Measurements from ENCODE around the gene SUPT6H. TPM values are rescaled to one million over a fixed set of nuclear protein-coding genes. Genes with fewer than 3 reads are reported as not detected.
A peak's percentile ranks its signal among the peaks of the same experiment; 100 is the strongest.

SUPT6H gene
- total and polyA plus RNA-seq, 2 donors (not counting 1 experiment from before 2014, with no cell fraction given), result 34.7 to 61.6 TPM

- peaks cover 2% of the 10 kb centered on the region for H4K20me1 ChIP-seq (ENCODE audit: control insufficient read depth, extremely low read depth, insufficient read depth, low read length)
- H3K4me1 ChIP-seq (ENCODE audit: control insufficient read depth, extremely low read depth, insufficient read depth, low read length), result peaks cover 3% of the 10 kb centered on the region
- TF ChIP-seq EZH2 (IDR thresholded peaks at IDR 0.05; ENCODE audit: low read length, missing control alignments), result no peak
- TF ChIP-seq CTCF (conservative IDR thresholded peaks at IDR 0.05 in 1 of 2, IDR thresholded peaks at IDR 0.05 in 1 of 2; ENCODE audit: low read depth in 1 of 2, low read length in 2 of 2), result no peak
- H3K27ac ChIP-seq (ENCODE audit: insufficient read depth, low read length), result no peak overlapping the region
- no peak overlapping the region for H3K4me2 ChIP-seq (ENCODE audit: extremely low read depth, insufficient read depth, low read length)
- H3K4me3 ChIP-seq (replicated peaks in 1 of 4; ENCODE audit: control extremely low read depth in 1 of 4, insufficient read depth in 1 of 4, low read depth in 3 of 4, low read length in 4 of 4), result no peak overlapping the region
- no peak overlapping the region for H2AFZ ChIP-seq (ENCODE audit: low read length)
- no peaks in the 10 kb centered on the region for H3K9me3 ChIP-seq (ENCODE audit: control insufficient read depth, insufficient read depth, low read depth, low read length)
- peaks cover 11% of the 10 kb centered on the region for H3K36me3 ChIP-seq (ENCODE audit: control insufficient read depth, insufficient read depth, low read length)
- peaks cover 59% of the 10 kb centered on the region for H3K79me2 ChIP-seq (ENCODE audit: control insufficient read depth, insufficient read depth, low read length)
- DNase-seq (ENCODE audit: low read depth in 2 of 2), result peak in 1 of 2 donors; percentile 18
- no peak overlapping the region for H3K9ac ChIP-seq (ENCODE audit: insufficient read depth, low read length)
- H3K27me3 ChIP-seq (ENCODE audit: control insufficient read depth, insufficient read depth, low read length), result no peaks in the 10 kb centered on the region
Measured at GRCh38 chr17:28667870-28668269, 5.9 kb downstream of the SUPT6H start.

GRCh38 chr17:28669918-28670317, 7.9 kb downstream of the SUPT6H start:
- no peak for TF ChIP-seq CTCF (conservative IDR thresholded peaks at IDR 0.05 in 1 of 2, IDR thresholded peaks at IDR 0.05 in 1 of 2; ENCODE audit: low read depth in 1 of 2, low read length in 2 of 2)
- TF ChIP-seq EZH2 (IDR thresholded peaks at IDR 0.05; ENCODE audit: low read length, missing control alignments), result no peak
- Histone ChIP-seq H3K9ac (ENCODE audit: insufficient read depth, low read length) (no peak overlapping the region), H3K27me3 (ENCODE audit: control insufficient read depth, insufficient read depth, low read length) (no peaks in the 10 kb centered on the region), H3K9me3 (ENCODE audit: control insufficient read depth, insufficient read depth, low read depth, low read length) (no peaks in the 10 kb centered on the region), H3K4me1 (ENCODE audit: control insufficient read depth, extremely low read depth, insufficient read depth, low read length) (no peaks in the 10 kb centered on the region), H3K79me2 (ENCODE audit: control insufficient read depth, insufficient read depth, low read length) (peaks cover 38% of the 10 kb centered on the region), H2AFZ (ENCODE audit: low read length) (no peak overlapping the region), H4K20me1 (ENCODE audit: control insufficient read depth, extremely low read depth, insufficient read depth, low read length) (peaks cover 2% of the 10 kb centered on the region), H3K4me2 (ENCODE audit: extremely low read depth, insufficient read depth, low read length) (no peak overlapping the region), H3K27ac (ENCODE audit: insufficient read depth, low read length) (no peak overlapping the region), H3K36me3 (ENCODE audit: control insufficient read depth, insufficient read depth, low read length) (peaks cover 19% of the 10 kb centered on the region), H3K4me3 (replicated peaks in 1 of 4; ENCODE audit: control extremely low read depth in 1 of 4, insufficient read depth in 1 of 4, low read depth in 3 of 4, low read length in 4 of 4) (no peak overlapping the region)
- DNase-seq (ENCODE audit: low read depth in 2 of 2), result no peak

- Histone ChIP-seq H3K27me3 (ENCODE audit: control insufficient read depth, insufficient read depth, low read length) (no peaks in the 10 kb centered on the region), H3K9me3 (ENCODE audit: control insufficient read depth, insufficient read depth, low read depth, low read length) (no peaks in the 10 kb centered on the region), H3K79me2 (ENCODE audit: control insufficient read depth, insufficient read depth, low read length) (peaks cover 2% of the 10 kb centered on the region), H3K4me1 (ENCODE audit: control insufficient read depth, extremely low read depth, insufficient read depth, low read length) (no peaks in the 10 kb centered on the region), H3K4me2 (ENCODE audit: extremely low read depth, insufficient read depth, low read length) (no peak overlapping the region), H3K27ac (ENCODE audit: insufficient read depth, low read length) (peak overlapping the region; percentile 6), H3K9ac (ENCODE audit: insufficient read depth, low read length) (no peak overlapping the region), H4K20me1 (ENCODE audit: control insufficient read depth, extremely low read depth, insufficient read depth, low read length) (no peaks in the 10 kb centered on the region), H3K4me3 (replicated peaks in 1 of 4; ENCODE audit: control extremely low read depth in 1 of 4, insufficient read depth in 1 of 4, low read depth in 3 of 4, low read length in 4 of 4) (no peak overlapping the region), H3K36me3 (ENCODE audit: control insufficient read depth, insufficient read depth, low read length) (peaks cover 37% of the 10 kb centered on the region), H2AFZ (ENCODE audit: low read length) (no peak overlapping the region)
- DNase-seq (ENCODE audit: low read depth in 2 of 2), result no peak
- TF ChIP-seq CTCF (conservative IDR thresholded peaks at IDR 0.05 in 1 of 2, IDR thresholded peaks at IDR 0.05 in 1 of 2; ENCODE audit: low read depth in 1 of 2, low read length in 2 of 2), result no peak
- TF ChIP-seq EZH2 (IDR thresholded peaks at IDR 0.05; ENCODE audit: low read length, missing control alignments), result no peak
Measured at GRCh38 chr17:28675490-28675889, 13.5 kb downstream of the SUPT6H start.
